ENCODE results near the gene HSPB9. TPM values are rescaled to one million over a fixed set of nuclear protein-coding genes. Genes with fewer than 3 reads are reported as not detected.

Gene HSPB9
- total and polyA plus RNA-seq, 2 of the 8 experiments (the other 6 are each of a cell fraction or from before 2014, with no cell fraction given), result 0.27 to 0.30 TPM

DNA sequence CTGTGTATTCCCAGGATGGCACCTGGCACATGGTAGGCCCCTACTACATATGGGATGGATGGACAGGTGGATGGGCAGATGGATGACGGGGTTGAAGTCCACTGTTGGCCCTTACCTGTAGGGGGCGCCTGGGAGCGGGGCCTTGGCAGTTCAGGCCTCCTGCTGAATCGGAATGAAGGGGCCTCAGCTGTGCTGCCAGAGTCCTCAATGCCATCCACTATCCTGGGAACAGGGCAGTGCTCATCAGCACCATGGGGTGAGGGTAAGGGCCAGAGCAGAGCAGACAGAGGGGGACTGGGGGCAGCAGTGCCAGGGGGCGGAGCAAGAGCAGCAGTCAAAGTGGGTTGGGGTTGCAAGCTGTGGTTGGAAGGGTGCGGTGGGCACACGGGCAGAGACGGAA lies 40.5 kb downstream of the HSPB9 start (continued):
- TF ChIP-seq EGR1 (IDR thresholded peaks at IDR 0.05; ENCODE audit: borderline replicate concordance, low read depth, low read length) (no peak), CREB1 (IDR thresholded peaks at IDR 0.05) (peak; percentile 33; the same call in 1 of the 2 replicates), TCF12 (IDR thresholded peaks at IDR 0.05; ENCODE audit: low read depth, low read length) (no peak)
- TF ChIP-seq, protein P1, sequence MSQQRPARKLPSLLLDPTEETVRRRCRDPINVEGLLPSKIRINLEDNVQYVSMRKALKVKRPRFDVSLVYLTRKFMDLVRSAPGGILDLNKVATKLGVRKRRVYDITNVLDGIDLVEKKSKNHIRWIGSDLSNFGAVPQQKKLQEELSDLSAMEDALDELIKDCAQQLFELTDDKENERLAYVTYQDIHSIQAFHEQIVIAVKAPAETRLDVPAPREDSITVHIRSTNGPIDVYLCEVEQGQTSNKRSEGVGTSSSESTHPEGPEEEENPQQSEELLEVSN (IDR thresholded peaks at IDR 0.05), result no peak

All from H1 (cell line).